Smooth muscle cell (in vitro differentiated cells): ENCODE data around the gene EGFR. TPM values are rescaled to one million over a fixed set of nuclear protein-coding genes. Genes with fewer than 3 reads are reported as not detected.

Experiments
- DNase-seq: peaks from one replicate; lab custom pipeline; 2025; ENCODE audit not compliant: unreplicated experiment; lab: John Stamatoyannopoulos, UW
- H2AFZ ChIP-seq: fragments of 200-600 bp; sonication (generic); 2 replicates; pipeline ENCODE4 v1.6.0; 2016; ENCODE audit warnings: antibody characterized with exemption, low read depth, mild to moderate bottlenecking
- H3F3A ChIP-seq: fragments of 200-600 bp; sonication (generic); 2 replicates; pipeline ENCODE4 v1.6.0; 2017; ENCODE audit warnings: antibody characterized with exemption, low read depth
- H3K27ac ChIP-seq: fragments of 200-600 bp; sonication (generic); 2 replicates; pipeline ENCODE4 v1.5.1; 2016; ENCODE audit warnings: low read depth, mild to moderate bottlenecking
- H3K27me3 ChIP-seq: fragments of 200-600 bp; sonication (generic); 2 replicates; pipeline ENCODE4 v1.6.1; 2016; ENCODE audit warnings: low read depth, mild to moderate bottlenecking
- H3K36me3 ChIP-seq: fragments of 200-600 bp; sonication (generic); 2 replicates; pipeline ENCODE4 v1.5.1; 2016; ENCODE audit warnings: low read depth
- H3K4me1 ChIP-seq: fragments of 200-600 bp; sonication (generic); 2 replicates; pipeline ENCODE4 v1.5.1; 2016; ENCODE audit warnings: low read depth
- H3K4me2 ChIP-seq: fragments of 200-600 bp; sonication (generic); 2 replicates; pipeline ENCODE4 v1.6.0; 2016; ENCODE audit warnings: mild to moderate bottlenecking
- H3K4me3 ChIP-seq: fragments of 200-600 bp; sonication (generic); 2 replicates; pipeline ENCODE4 v1.5.1; 2016; ENCODE audit warnings: mild to moderate bottlenecking
- H3K79me2 ChIP-seq: fragments of 200-600 bp; sonication (generic); 2 replicates; pipeline ENCODE4 v1.6.0; 2016; ENCODE audit warnings: low read depth, mild to moderate bottlenecking
- H3K9ac ChIP-seq: fragments of 200-600 bp; sonication (generic); 2 replicates; pipeline ENCODE4 v1.6.0; 2016; ENCODE audit warnings: low read depth
- H3K9me3 ChIP-seq: fragments of 200-600 bp; sonication (generic); replicated peaks from 2 replicates; pipeline ENCODE4 v1.5.1; 2016; ENCODE audit warnings: low read depth
- H4K20me1 ChIP-seq: fragments of 200-600 bp; sonication (generic); 2 replicates; pipeline ENCODE4 v1.6.0; 2016; ENCODE audit warnings: low read depth
- CTCF ChIP-seq: fragments of 200-600 bp; sonication (generic); IDR thresholded peaks from 2 replicates; pipeline ENCODE4 v1.5.1; 2017; ENCODE audit warnings: borderline replicate concordance, mild to moderate bottlenecking, antibody characterized with exemption; ENCODE audit not compliant: insufficient read depth, poor library complexity, severe bottlenecking
- WGBS: methylation state at CpG from one replicate; pipeline ENCODE4 v1.1.7; 2016; ENCODE audit warnings: low lambda C conversion rate; 5-methylcytosine and 5-hydroxymethylcytosine counted together
- polyA plus RNA-seq: library from polyadenylated mRNA; unstranded; fragments of >200 nt; fragmentation: Nextera tagmentation; extraction: Ambion mirVana; gene quantifications from 2 replicates; pipeline ENCODE4 v1.2.1, GENCODE V29; 2016
- total RNA-seq: library from RNA; depleted of rRNA; stranded (reverse); fragments of >200 nt; gene quantifications from 2 replicates; pipeline ENCODE4 v1.2.3, GENCODE V29; 2014

Gene EGFR
- total and polyA plus RNA-seq, 2 experiments from 2014 or later, result 9.0 to 31.1 TPM

DNA sequence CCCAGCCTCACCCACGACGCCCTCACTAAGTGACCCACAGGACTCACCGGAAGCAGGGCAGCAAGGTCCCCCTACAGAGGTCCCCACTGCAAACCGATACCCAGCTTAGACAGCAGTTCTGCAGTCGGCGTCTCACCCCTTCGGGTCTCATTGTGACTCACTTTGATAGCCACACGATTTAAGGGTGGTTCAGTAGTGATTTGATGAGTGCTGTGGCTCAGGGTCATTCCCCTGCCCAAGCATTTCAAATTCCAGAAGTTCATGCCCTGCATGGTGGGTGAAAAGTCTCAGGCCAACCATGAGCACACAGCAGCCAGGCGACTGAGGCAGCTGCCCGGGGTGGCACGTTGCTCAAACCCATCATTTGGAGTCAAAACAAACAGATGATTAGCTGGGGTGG, 93.2 kb downstream of the EGFR start:
- no peaks in the 10 kb centered on the region for H3K36me3 ChIP-seq
- WGBS, result 92% methylated on average over 11 of the region's 11 CpGs
- H3K9ac ChIP-seq, result no peak overlapping the region
- no peak overlapping the region for H3K4me3 ChIP-seq
- no peak for DNase-seq
- TF ChIP-seq CTCF, result no peak
- H3K4me1 ChIP-seq, result peaks cover 21% of the 10 kb centered on the region
- no peak overlapping the region for H3K4me2 ChIP-seq
- peaks cover 5% of the 10 kb centered on the region for H3K79me2 ChIP-seq
- H3F3A ChIP-seq, result peaks cover 12% of the 10 kb centered on the region
- no peaks in the 10 kb centered on the region for H4K20me1 ChIP-seq
- no peaks in the 10 kb centered on the region for H3K9me3 ChIP-seq
- peak overlapping the region; percentile 76 for H3K27ac ChIP-seq
- H3K27me3 ChIP-seq, result no peaks in the 10 kb centered on the region
- H2AFZ ChIP-seq, result no peak overlapping the region

DNA sequence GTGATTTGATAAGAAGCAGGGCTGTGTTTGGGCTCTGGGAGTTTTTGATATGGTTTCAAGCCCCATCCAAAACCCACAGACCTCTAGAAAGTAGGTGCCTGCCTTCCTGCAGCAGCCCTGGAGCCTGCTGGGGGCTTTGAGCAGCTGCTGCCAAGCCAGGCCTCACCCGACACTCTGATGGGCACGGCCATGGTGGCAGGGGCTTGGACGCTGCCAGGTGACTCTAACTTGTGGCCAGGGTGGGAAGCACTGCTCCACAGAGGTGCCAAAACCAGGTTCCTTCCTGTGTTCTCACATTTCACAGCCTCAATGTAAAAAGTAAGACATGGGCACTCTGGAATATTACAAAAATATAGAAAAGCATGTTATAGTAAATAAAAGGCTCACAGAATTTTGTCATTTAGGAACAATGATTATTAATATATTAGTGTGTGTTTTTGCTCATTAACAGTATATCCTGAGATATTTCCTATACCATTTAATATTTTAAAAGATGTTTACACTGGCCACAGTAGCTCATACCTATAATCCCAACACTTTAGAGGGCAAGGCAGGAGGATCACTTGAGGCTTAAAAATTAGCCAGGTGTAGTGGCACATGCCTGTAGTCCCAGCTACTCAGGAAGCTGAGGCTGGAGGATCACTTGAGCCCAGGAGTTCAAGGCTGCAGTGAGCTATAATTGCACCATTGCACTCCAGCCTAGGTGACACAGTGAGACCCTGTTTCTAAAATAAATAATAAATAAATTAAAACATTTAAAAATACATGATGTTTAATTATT, 95.1 kb downstream of the EGFR start:
- H4K20me1 ChIP-seq, result no peaks in the 10 kb centered on the region

GRCh38 chr7:55117286-55117685, 98.5 kb downstream of the EGFR start:
- Histone ChIP-seq H3K4me1 (no peaks in the 10 kb centered on the region), H3K4me3 (no peak overlapping the region), H3K9me3 (no peaks in the 10 kb centered on the region), H3K27ac (no peak overlapping the region), H3K36me3 (no peaks in the 10 kb centered on the region), H2AFZ (no peak overlapping the region), H4K20me1 (no peaks in the 10 kb centered on the region), H3K79me2 (no peaks in the 10 kb centered on the region), H3K27me3 (no peaks in the 10 kb centered on the region), H3F3A (peaks cover 13% of the 10 kb centered on the region), H3K9ac (no peak overlapping the region), H3K4me2 (no peak overlapping the region)
- 96% methylated on average over 7 of the region's 7 CpGs for WGBS
- no peak for DNase-seq
- TF ChIP-seq CTCF, result no peak

More for the DNA sequence above, 95.1 kb downstream of the EGFR start:
- 98% methylated on average over 3 of the region's 3 CpGs for whole genome bisulfite sequencing
- Histone ChIP-seq H3K9ac (no peak overlapping the region), H3F3A (peaks cover 6% of the 10 kb centered on the region), H3K4me3 (no peak overlapping the region), H3K27me3 (no peaks in the 10 kb centered on the region), H3K4me1 (peaks cover 13% of the 10 kb centered on the region), H3K79me2 (no peaks in the 10 kb centered on the region), H3K4me2 (no peak overlapping the region), H3K9me3 (no peaks in the 10 kb centered on the region), H3K36me3 (no peaks in the 10 kb centered on the region), H3K27ac (no peak overlapping the region), H2AFZ (no peak overlapping the region)
- TF ChIP-seq CTCF, result no peak
- DNase-seq, result no peak

DNA sequence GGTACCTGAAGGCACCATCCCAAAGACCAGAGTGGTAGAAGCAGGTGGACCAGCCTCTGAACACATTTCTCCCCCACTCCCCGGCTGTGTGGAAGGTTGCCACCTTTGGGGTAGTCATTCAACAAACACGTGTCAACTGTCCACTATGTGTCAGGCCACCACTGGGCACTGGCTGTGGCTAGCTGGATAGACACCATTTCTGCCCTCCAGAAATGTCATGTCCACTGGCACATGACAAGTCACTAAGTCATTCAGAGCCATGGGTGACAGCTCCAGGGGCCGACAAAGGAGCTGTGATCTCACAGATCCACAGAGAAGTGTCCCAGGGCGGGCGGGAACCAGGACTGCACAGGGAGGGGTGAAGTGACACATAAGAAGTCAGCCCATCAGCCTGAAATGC, 99.6 kb downstream of the EGFR start:
- Histone ChIP-seq H3K4me2 (no peak overlapping the region), H3K9me3 (no peaks in the 10 kb centered on the region), H3K9ac (no peak overlapping the region), H3K4me3 (no peak overlapping the region), H2AFZ (no peak overlapping the region), H3K79me2 (no peaks in the 10 kb centered on the region), H3K4me1 (no peaks in the 10 kb centered on the region), H4K20me1 (no peaks in the 10 kb centered on the region), H3F3A (peaks cover 13% of the 10 kb centered on the region), H3K27me3 (no peaks in the 10 kb centered on the region), H3K36me3 (no peaks in the 10 kb centered on the region), H3K27ac (no peak overlapping the region)
- 95% methylated on average over 5 of the region's 5 CpGs for WGBS
- no peak for DNase-seq
- no peak for TF ChIP-seq CTCF
